Measurements from ENCODE around the gene DUSP22. TPM values are rescaled to one million over a fixed set of nuclear protein-coding genes. Genes with fewer than 3 reads are reported as not detected.

Gene DUSP22
- total and polyA plus RNA-seq, 8 donors, result 27.3 to 48.8 (median 33.7) TPM

DNA sequence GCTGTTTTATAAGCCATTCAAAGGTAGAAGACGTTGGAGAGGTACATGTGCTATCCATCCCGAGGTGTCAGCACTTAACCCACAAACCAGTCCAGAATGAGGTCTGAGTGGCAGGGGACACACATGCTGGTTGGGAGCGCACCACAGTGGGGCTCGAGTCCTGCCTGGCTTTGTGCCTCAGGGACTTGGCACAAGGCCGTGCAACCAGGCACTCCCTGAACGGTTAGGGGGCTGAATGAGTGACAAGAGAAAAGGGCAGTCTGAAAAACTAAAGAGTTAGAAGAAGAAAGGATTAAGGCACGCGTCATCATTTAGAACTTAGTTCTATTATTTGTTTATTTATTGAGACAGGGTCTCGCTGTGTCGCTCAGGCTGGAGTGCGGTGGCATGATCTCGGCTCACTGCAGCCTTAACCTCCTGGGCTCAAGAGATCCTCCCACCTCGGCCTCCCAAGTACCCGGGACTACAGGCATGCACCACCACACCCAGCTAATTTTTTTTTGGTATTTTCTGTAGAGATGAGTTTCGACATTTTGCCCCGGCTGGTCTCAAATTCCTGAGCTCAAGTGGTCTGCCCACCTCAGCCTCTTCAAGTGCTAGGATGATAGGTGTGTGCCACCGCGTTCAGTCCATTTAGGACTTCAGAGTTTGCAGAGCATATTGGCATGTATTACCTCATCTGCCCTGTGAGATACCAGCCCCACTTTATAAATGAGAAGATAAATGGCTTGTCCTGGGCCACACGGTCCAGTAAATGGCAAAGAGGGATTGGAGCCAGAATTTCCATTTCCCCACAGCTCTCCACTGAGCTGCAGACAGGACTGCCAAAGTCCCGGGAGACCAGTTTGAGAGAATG is 51.9 kb downstream of the DUSP22 start:
- intact Hi-C loops (cut with DNase I), result no loop called here
- no peak for DNase-seq
- Histone ChIP-seq H3K4me3 (no peak overlapping the region), H3K27me3 (no peaks in the 10 kb centered on the region), H3K36me3 (peaks cover 0 to 19% of the 10 kb centered on the region in 2 donors), H3K27ac (no peak overlapping the region), H3K4me1 (peaks cover 2 to 24% of the 10 kb centered on the region in 2 donors), H3K9me3 (no peaks in the 10 kb centered on the region)
- TF ChIP-seq, protein P1, sequence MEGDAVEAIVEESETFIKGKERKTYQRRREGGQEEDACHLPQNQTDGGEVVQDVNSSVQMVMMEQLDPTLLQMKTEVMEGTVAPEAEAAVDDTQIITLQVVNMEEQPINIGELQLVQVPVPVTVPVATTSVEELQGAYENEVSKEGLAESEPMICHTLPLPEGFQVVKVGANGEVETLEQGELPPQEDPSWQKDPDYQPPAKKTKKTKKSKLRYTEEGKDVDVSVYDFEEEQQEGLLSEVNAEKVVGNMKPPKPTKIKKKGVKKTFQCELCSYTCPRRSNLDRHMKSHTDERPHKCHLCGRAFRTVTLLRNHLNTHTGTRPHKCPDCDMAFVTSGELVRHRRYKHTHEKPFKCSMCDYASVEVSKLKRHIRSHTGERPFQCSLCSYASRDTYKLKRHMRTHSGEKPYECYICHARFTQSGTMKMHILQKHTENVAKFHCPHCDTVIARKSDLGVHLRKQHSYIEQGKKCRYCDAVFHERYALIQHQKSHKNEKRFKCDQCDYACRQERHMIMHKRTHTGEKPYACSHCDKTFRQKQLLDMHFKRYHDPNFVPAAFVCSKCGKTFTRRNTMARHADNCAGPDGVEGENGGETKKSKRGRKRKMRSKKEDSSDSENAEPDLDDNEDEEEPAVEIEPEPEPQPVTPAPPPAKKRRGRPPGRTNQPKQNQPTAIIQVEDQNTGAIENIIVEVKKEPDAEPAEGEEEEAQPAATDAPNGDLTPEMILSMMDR (IDR thresholded peaks at IDR 0.05), result no peak
- no peak for ATAC-seq

DNA sequence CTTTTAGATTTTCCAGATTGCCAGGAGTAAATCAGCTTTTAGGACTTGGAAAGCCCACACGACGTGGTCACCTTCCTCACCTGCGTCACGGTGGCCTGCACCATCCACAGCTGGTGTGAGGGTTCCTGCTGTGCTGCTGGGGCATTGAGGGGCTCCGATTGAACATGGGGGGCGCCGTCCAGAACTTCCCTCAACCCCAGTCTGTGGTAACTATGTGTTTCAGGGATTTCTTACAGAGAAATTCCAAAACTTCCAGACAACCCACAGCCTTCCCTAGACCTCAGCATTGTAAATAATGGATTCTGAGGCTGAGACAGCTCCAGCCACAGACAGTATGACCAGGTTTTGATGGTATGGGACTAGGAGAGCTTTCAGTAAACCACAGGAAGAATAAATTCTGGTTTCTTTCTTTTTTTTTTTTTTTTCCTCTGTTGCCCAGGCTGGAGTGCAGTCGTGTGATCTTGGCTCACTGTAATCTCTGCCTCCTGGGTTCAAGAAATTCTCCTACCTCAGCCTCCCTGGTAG is 52.6 kb downstream of the DUSP22 start:
- H3K9me3 ChIP-seq, result no peaks in the 10 kb centered on the region
- H3K27me3 ChIP-seq, result no peaks in the 10 kb centered on the region
- ATAC-seq (no peak), DNase-seq (peak in 1 of 4 donors; percentile 78)
- peaks cover 0 to 25% of the 10 kb centered on the region in 2 donors for H3K36me3 ChIP-seq
- peaks cover 0 to 17% of the 10 kb centered on the region in 2 donors for H3K4me1 ChIP-seq
- H3K27ac ChIP-seq, result no peak overlapping the region
- TF ChIP-seq, protein P1 (IDR thresholded peaks at IDR 0.05), result no peak
- intact Hi-C loops (cut with DNase I), result no loop called here
- no peak overlapping the region for H3K4me3 ChIP-seq

DNA sequence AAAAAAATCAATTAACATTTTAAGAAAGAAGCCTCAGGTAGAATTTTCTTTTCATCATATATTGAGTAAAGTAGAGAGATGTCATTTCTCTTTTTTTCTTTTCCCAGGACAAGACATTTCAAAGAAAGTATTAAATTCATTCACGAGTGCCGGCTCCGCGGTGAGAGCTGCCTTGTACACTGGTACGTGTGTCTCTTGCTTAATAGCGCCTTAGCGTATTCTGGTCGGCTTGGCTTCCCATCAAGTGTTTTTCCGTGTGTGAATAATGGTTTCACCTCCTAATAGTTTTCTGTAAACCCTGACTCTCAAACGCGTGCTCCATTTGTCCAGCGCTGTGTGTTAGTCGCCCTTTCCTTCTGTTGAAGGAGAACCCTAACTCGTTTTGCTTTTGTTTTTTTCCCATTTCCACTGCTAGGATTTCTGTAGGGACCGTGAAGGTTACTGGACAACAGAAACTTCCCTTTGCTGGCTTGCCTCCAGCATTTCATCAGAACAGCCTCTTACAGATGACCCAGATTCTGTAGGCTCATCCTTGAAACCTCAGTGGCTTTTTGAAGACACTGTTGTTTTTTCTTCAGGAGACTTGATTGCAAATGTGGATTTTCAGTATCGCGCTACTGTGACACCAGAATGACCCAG is 53.6 kb downstream of the DUSP22 start:
- TF ChIP-seq, protein P1 (IDR thresholded peaks at IDR 0.05), result no peak
- H3K9me3 ChIP-seq, result no peaks in the 10 kb centered on the region
- H3K4me3 ChIP-seq, result no peak overlapping the region
- no peaks in the 10 kb centered on the region for H3K27me3 ChIP-seq
- intact Hi-C loops (cut with DNase I), result no loop called here
- peaks cover 0 to 7% of the 10 kb centered on the region in 2 donors for H3K4me1 ChIP-seq
- H3K36me3 ChIP-seq, result peaks cover 0 to 35% of the 10 kb centered on the region in 2 donors
- DNase-seq, result peak in 1 of 4 donors; percentile 76
- ATAC-seq, result no peak
- H3K27ac ChIP-seq, result no peak overlapping the region

DNA sequence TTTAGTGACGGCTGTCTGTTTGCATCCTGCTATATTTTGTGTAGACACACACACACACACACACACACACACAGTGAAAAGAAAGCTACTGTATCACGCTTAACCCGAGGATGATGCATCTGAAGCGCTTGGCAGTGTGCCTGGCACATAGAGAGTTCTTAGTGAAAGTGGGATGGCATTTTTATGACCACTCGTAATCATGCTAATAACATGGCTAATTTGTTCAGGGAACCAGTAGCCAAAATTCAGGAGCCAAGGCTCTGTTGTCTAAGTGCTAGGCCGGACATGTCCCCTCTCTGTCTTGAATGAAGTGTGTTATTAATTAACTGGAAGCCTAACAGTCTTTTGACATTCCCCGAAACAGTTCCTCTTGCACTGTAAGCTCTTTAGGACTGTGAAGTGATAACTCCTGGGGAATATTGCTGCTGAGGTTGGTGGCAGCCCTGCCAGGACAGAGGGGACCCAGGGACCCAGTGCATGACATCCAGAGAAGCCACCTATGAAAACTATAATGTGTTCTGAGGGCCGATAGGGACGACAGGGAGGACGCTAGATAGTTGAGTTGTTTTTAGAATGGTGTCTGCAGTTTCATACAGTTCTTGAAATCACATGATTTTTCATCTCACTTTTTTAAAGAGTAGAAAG is 54.2 kb downstream of the DUSP22 start:
- intact Hi-C loops (cut with DNase I), result no loop called here
- H3K4me3 ChIP-seq, result no peak overlapping the region
- peaks cover 0 to under 1% of the 10 kb centered on the region in 2 donors for H3K4me1 ChIP-seq
- H3K9me3 ChIP-seq, result no peaks in the 10 kb centered on the region
- no peaks in the 10 kb centered on the region for H3K27me3 ChIP-seq
- no peak for ATAC-seq
- no peak for DNase-seq
- H3K36me3 ChIP-seq, result peaks cover 0 to 42% of the 10 kb centered on the region in 2 donors
- no peak overlapping the region for H3K27ac ChIP-seq
- TF ChIP-seq, protein P1 (IDR thresholded peaks at IDR 0.05), result no peak
